Tibial nerve (tissue), 4 donors: ENCODE measurements around the gene MTG2. TPM values are rescaled to one million over a fixed set of nuclear protein-coding genes. Genes with fewer than 3 reads are reported as not detected.

Experiments
- DNase-seq, 2 donors: peaks; one replicate each; pipeline ENCODE4 v3.0.0-alpha.2; 2019; ENCODE audit warnings: low spot score in 2 of 2
- H3K27ac ChIP-seq, 4 donors: fragments of 200-600 bp; sonication (generic) in 3 of 4; one replicate each; pipeline ENCODE4 v1.5.1; 2017 to 2019; ENCODE audit warnings: mild to moderate bottlenecking in 1 of 4
- H3K27me3 ChIP-seq, 2 donors: fragments of 200-600 bp; sonication (generic) in 1 of 2; one replicate each; pipeline versions ENCODE4 v1.5.1 to v1.6.0; 2017 to 2019
- H3K36me3 ChIP-seq, 3 donors: fragments of 200-600 bp; sonication (generic); one replicate each; pipeline ENCODE4 v1.5.1; 2018 to 2019
- H3K4me1 ChIP-seq, 4 donors: fragments of 200-600 bp; sonication (generic) in 3 of 4; one replicate each; pipeline ENCODE4 v1.5.1; 2017 to 2019
- H3K4me3 ChIP-seq, 4 donors: fragments of 200-600 bp; sonication (generic) in 3 of 4; one replicate each; pipeline ENCODE4 v1.5.1; 2017 to 2019; ENCODE audit warnings: mild to moderate bottlenecking in 1 of 4, moderate library complexity in 1 of 4
- H3K9me3 ChIP-seq, 4 donors: fragments of 200-600 bp; sonication (generic) in 3 of 4; one replicate each; pipeline ENCODE4 v1.5.1; 2017 to 2019
- EP300 ChIP-seq, 2 donors: sonication (generic); formaldehyde crosslinking; IDR thresholded peaks; one replicate each; pipeline ENCODE4 v1.6.1; 2017; ENCODE audit warnings: antibody characterized with exemption in 2 of 2, mild to moderate bottlenecking in 1 of 2
- POLR2A ChIP-seq, 2 donors: fragments of 450-650 bp; IDR thresholded peaks; one replicate each; pipeline ENCODE4 v1.6.1; 2017; ENCODE audit warnings: antibody characterized with exemption in 2 of 2, mild to moderate bottlenecking in 2 of 2, moderate library complexity in 2 of 2
- WGBS, 2 donors: methylation state at CpG; one replicate each; pipeline ENCODE4 v1.1.5; 2018; 5-methylcytosine and 5-hydroxymethylcytosine counted together
- total RNA-seq, 4 donors: library from RNA; depleted of rRNA; stranded (reverse); fragments of >200 nt; gene quantifications; one replicate each; pipeline ENCODE4 v1.1.0, GENCODE V29; 2016
- TF ChIP-seq, protein P1 (sequence below), 5 experiments: fragments of 200-600 bp in 3 of 5; fragments of 450-650 bp in 2 of 5; sonication (generic) in 3 of 5; IDR thresholded peaks; one replicate each; pipeline ENCODE4 v1.5.1; 2016 to 2019; ENCODE audit warnings: antibody characterized with exemption in 5 of 5, mild to moderate bottlenecking in 3 of 5, moderate library complexity in 2 of 5

The MTG2 gene
- total RNA-seq, 4 donors from 2014 or later: 24.7 to 46.9 (median 41.6) TPM

DNA sequence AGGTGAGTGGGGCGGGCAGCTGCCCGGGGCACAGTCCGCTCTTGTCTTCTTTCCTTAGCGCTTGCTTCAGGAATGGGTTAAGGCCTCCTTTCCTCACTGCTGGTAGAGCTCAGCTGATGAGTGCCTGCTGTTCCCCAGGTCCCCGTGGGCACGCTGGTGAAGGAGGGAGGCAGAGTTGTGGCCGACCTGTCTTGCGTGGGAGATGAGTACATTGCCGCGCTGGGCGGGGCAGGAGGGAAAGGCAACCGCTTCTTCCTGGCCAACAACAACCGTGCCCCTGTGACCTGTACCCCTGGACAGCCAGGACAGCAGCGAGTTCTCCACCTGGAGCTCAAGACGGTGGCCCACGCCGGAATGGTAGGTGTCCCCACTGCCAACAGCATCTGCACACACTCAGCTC lies 15.7 kb downstream of the MTG2 start:
- Histone ChIP-seq H3K4me1 (no peaks in the 10 kb centered on the region), H3K27ac (no peak overlapping the region), H3K4me3 (no peak overlapping the region), H3K9me3 (no peaks in the 10 kb centered on the region), H3K36me3 (peaks cover 0 to 92% (median 17%) of the 10 kb centered on the region in 3 donors), H3K27me3 (no peaks in the 10 kb centered on the region)
- WGBS, 2 donors: 85 to 89% methylated on average over 16 to 17 of the region's 17 CpGs
- no peak for TF ChIP-seq EP300 (IDR thresholded peaks at IDR 0.05)
- no peak for TF ChIP-seq POLR2A (IDR thresholded peaks at IDR 0.05)
- DNase-seq: no peak

GRCh38 chr20:62198931-62199330 lies 16.1 kb downstream of the MTG2 start:
- H3K4me1 ChIP-seq: no peaks in the 10 kb centered on the region
- H3K27me3 ChIP-seq: no peaks in the 10 kb centered on the region
- TF ChIP-seq EP300 (IDR thresholded peaks at IDR 0.05) (no peak), POLR2A (IDR thresholded peaks at IDR 0.05) (no peak)
- TF ChIP-seq, protein P1, sequence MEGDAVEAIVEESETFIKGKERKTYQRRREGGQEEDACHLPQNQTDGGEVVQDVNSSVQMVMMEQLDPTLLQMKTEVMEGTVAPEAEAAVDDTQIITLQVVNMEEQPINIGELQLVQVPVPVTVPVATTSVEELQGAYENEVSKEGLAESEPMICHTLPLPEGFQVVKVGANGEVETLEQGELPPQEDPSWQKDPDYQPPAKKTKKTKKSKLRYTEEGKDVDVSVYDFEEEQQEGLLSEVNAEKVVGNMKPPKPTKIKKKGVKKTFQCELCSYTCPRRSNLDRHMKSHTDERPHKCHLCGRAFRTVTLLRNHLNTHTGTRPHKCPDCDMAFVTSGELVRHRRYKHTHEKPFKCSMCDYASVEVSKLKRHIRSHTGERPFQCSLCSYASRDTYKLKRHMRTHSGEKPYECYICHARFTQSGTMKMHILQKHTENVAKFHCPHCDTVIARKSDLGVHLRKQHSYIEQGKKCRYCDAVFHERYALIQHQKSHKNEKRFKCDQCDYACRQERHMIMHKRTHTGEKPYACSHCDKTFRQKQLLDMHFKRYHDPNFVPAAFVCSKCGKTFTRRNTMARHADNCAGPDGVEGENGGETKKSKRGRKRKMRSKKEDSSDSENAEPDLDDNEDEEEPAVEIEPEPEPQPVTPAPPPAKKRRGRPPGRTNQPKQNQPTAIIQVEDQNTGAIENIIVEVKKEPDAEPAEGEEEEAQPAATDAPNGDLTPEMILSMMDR (IDR thresholded peaks at IDR 0.05): no peak
- H3K9me3 ChIP-seq: no peaks in the 10 kb centered on the region
- WGBS, 2 donors: 99% methylated on average over 18 of the region's 18 CpGs
- H3K27ac ChIP-seq: no peak overlapping the region
- H3K36me3 ChIP-seq: peaks cover 0 to 93% (median 13%) of the 10 kb centered on the region in 3 donors
- no peak for DNase-seq
- H3K4me3 ChIP-seq: no peak overlapping the region

- Histone ChIP-seq H3K9me3 (no peaks in the 10 kb centered on the region), H3K4me1 (no peaks in the 10 kb centered on the region), H3K27ac (no peak overlapping the region), H3K4me3 (no peak overlapping the region), H3K27me3 (no peaks in the 10 kb centered on the region), H3K36me3 (peaks cover 0 to 90% (median 11%) of the 10 kb centered on the region in 3 donors)
- no peak for DNase-seq
- TF ChIP-seq POLR2A (IDR thresholded peaks at IDR 0.05) (no peak), EP300 (IDR thresholded peaks at IDR 0.05) (no peak)
- TF ChIP-seq, protein P1 (IDR thresholded peaks at IDR 0.05): no peak
- 90 to 93% methylated on average over 28 to 37 of the region's 38 CpGs for WGBS, 2 donors
These were observed 17.8 kb downstream of the MTG2 start for GRCh38 chr20:62200491-62201172.

GRCh38 chr20:62201173-62202082 lies 18.6 kb downstream of the MTG2 start:
- no peak overlapping the region for H3K27ac ChIP-seq
- 90% methylated on average over 33 of the region's 38 CpGs for WGBS, 2 donors
- peaks cover 0 to 82% (median 11%) of the 10 kb centered on the region in 3 donors for H3K36me3 ChIP-seq
- TF ChIP-seq, protein P1 (IDR thresholded peaks at IDR 0.05): no peak
- TF ChIP-seq POLR2A (IDR thresholded peaks at IDR 0.05) (no peak), EP300 (IDR thresholded peaks at IDR 0.05) (no peak)
- no peaks in the 10 kb centered on the region for H3K9me3 ChIP-seq
- no peak overlapping the region for H3K4me3 ChIP-seq
- no peak for DNase-seq
- no peaks in the 10 kb centered on the region for H3K27me3 ChIP-seq
- no peaks in the 10 kb centered on the region for H3K4me1 ChIP-seq

- DNase-seq: no peak
- Histone ChIP-seq H3K9me3 (no peaks in the 10 kb centered on the region), H3K4me1 (peaks cover 0 to under 1% (median 0%) of the 10 kb centered on the region in 4 donors), H3K27ac (no peak overlapping the region), H3K36me3 (peaks cover 0 to 76% (median 11%) of the 10 kb centered on the region in 3 donors), H3K4me3 (no peak overlapping the region), H3K27me3 (no peaks in the 10 kb centered on the region)
- no peak for TF ChIP-seq POLR2A (IDR thresholded peaks at IDR 0.05)
- no peak for TF ChIP-seq EP300 (IDR thresholded peaks at IDR 0.05)
- TF ChIP-seq, protein P1 (IDR thresholded peaks at IDR 0.05): no peak
- 57 to 82% methylated on average over 4 to 5 of the region's 5 CpGs for WGBS, 2 donors
These were observed 19.2 kb downstream of the MTG2 start for GRCh38 chr20:62202083-62202395.
